Measurements from ENCODE around the gene DLEC1.

DNA sequence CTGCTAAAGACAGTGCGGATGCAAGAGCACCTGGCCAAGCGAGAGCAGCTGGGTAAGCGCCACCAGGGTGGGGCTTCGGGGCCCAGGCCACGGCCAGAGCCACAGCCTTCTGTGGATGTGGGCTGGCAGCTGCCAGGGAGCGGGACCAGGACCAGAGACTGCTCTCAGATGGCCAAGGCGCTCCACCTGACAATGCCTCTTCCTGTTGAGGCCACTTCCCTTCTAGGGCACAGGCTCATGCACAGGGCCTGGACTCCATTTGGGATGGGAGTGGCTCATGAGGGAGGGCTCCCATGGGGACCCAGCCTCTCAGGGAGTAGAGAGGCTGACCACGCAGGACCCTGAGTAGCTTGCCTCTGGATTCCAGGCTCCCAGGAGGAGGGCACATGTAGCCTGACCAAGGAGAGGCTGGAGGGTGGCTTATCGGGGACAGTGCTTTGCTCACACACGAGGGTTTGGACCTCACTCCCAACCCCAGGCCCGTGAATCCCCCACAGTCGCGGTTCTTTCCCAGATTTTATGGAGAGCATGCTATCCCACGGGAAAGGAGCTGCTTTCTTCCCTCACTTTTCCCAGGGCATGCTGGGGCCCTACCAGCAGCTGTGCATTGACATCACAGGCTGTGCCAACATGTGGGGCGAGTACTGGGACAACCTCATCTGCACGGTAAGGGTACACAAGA lies 72.8 kb downstream of the DLEC1 start:
- TF ChIP-seq, protein P1, sequence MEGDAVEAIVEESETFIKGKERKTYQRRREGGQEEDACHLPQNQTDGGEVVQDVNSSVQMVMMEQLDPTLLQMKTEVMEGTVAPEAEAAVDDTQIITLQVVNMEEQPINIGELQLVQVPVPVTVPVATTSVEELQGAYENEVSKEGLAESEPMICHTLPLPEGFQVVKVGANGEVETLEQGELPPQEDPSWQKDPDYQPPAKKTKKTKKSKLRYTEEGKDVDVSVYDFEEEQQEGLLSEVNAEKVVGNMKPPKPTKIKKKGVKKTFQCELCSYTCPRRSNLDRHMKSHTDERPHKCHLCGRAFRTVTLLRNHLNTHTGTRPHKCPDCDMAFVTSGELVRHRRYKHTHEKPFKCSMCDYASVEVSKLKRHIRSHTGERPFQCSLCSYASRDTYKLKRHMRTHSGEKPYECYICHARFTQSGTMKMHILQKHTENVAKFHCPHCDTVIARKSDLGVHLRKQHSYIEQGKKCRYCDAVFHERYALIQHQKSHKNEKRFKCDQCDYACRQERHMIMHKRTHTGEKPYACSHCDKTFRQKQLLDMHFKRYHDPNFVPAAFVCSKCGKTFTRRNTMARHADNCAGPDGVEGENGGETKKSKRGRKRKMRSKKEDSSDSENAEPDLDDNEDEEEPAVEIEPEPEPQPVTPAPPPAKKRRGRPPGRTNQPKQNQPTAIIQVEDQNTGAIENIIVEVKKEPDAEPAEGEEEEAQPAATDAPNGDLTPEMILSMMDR (conservative IDR thresholded peaks at IDR 0.05 in 1 of 2, IDR thresholded peaks at IDR 0.05 in 1 of 2; ENCODE audit: low read depth in 1 of 2, low read length in 2 of 2): no peak
- TF ChIP-seq EZH2 (IDR thresholded peaks at IDR 0.05; ENCODE audit: low read length, missing control alignments): no peak
